GM19351 (cell line): Measurements from ENCODE around the gene ARGLU1.

Experiments
- ATAC-seq: cut with Tn5 transposase; IDR thresholded peaks from one replicate; pipeline ENCODE4 v1.9.1; 2021; ENCODE audit warnings: mild to moderate bottlenecking, moderate library complexity; ENCODE audit not compliant: unreplicated experiment

ARGLU1 gene

GRCh38 chr13:106526738-106527444, 41.0 kb downstream of the ARGLU1 start:
- ATAC-seq = no peak

GRCh38 chr13:106525865-106526264, 42.1 kb downstream of the ARGLU1 start:
- ATAC-seq = no peak

- ATAC-seq = no peak
Measured at GRCh38 chr13:106524108-106524507, 43.8 kb downstream of the ARGLU1 start.

GRCh38 chr13:106523576-106523975, 44.4 kb downstream of the ARGLU1 start:
- ATAC-seq = no peak

- no peak for ATAC-seq
Measured at GRCh38 chr13:106522898-106523525, 44.9 kb downstream of the ARGLU1 start.

GRCh38 chr13:106522112-106522705, 45.7 kb downstream of the ARGLU1 start:
- ATAC-seq = no peak

- ATAC-seq = no peak
Measured at GRCh38 chr13:106521095-106521799, 46.7 kb downstream of the ARGLU1 start.

GRCh38 chr13:106520251-106521054, 47.5 kb downstream of the ARGLU1 start:
- no peak for ATAC-seq

- ATAC-seq = no peak
Measured at GRCh38 chr13:106518512-106518911, 49.4 kb downstream of the ARGLU1 start.

GRCh38 chr13:106517109-106517847, 50.7 kb downstream of the ARGLU1 start:
- ATAC-seq = no peak

GRCh38 chr13:106515635-106516254, 52.2 kb downstream of the ARGLU1 start:
- no peak for ATAC-seq

GRCh38 chr13:106514928-106515634, 52.9 kb downstream of the ARGLU1 start:
- ATAC-seq = no peak

- no peak for ATAC-seq
Measured at GRCh38 chr13:106513025-106513983, 54.6 kb downstream of the ARGLU1 start.

- peak; percentile 69 for ATAC-seq
Measured at GRCh38 chr13:106507560-106508274, 60.2 kb downstream of the ARGLU1 start.

- no peak for ATAC-seq
Measured at GRCh38 chr13:106506286-106506685, 61.7 kb downstream of the ARGLU1 start.

GRCh38 chr13:106505732-106506131, 62.2 kb downstream of the ARGLU1 start:
- no peak for ATAC-seq

- ATAC-seq = no peak
Measured at GRCh38 chr13:106505295-106505694, 62.6 kb downstream of the ARGLU1 start.
